Natural killer cell treated with Interleukin-12 subunit alpha and Interleukin-12 subunit beta and Interleukin-15 and Interleukin-18, amount 100 ng/mL, for 72 hours (primary cell): ENCODE data around the gene DNHD1. TPM values are rescaled to one million over a fixed set of nuclear protein-coding genes. Genes with fewer than 3 reads are reported as not detected.

ENCODE experiments used
- ATAC-seq, 2 donors: fragments of 150-1000 bp; cut with Tn5 transposase in 1 of 2; sonication (Bioruptor Pico), chemical (Tn5 transposase) in 1 of 2; 2 replicates each; pipeline ENCODE4 v1.10.0; 2021
- DNase-seq: peaks from one replicate; pipeline ENCODE4 v3.0.0; 2022; ENCODE audit warnings: low spot score
- H3K27ac Mint-ChIP-seq, 2 donors: 1 replicate in 1 of 2; 2 replicates in 1 of 2; pipeline ENCODE4 v1.8.0; 2022; ENCODE audit warnings: mixed read lengths in 2 of 2, mild to moderate bottlenecking in 1 of 2, moderate library complexity in 1 of 2
- H3K27me3 Mint-ChIP-seq, 2 donors: 1 replicate in 1 of 2; 2 replicates in 1 of 2; pipeline ENCODE4 v1.8.0; 2022; ENCODE audit warnings: mixed read lengths in 2 of 2
- H3K36me3 Mint-ChIP-seq: one replicate; pipeline ENCODE4 v1.8.0; 2022; ENCODE audit warnings: mixed read lengths
- H3K4me1 Mint-ChIP-seq, 2 donors: 1 replicate in 1 of 2; 2 replicates in 1 of 2; pipeline ENCODE4 v1.8.0; 2022; ENCODE audit warnings: low read depth in 2 of 2, mixed read lengths in 2 of 2, mild to moderate bottlenecking in 1 of 2
- H3K4me3 Mint-ChIP-seq: one replicate; pipeline ENCODE4 v1.8.0; 2022; ENCODE audit warnings: mixed read lengths
- H3K9me3 Mint-ChIP-seq: 2 replicates; pipeline ENCODE4 v1.8.0; 2022; ENCODE audit warnings: mixed read lengths
- total RNA-seq, 2 donors: library from RNA; stranded (reverse); gene quantifications; one replicate each; pipeline ENCODE4 v1.2.3, GENCODE V29; 2022

The DNHD1 gene
- total RNA-seq, 2 donors from 2014 or later: 22.4 to 53.6 TPM

GRCh38 chr11:6530848-6531247 lies 33.8 kb downstream of the DNHD1 start:
- H3K27ac Mint-ChIP-seq: no peak overlapping the region
- no peak overlapping the region for H3K4me3 Mint-ChIP-seq
- H3K36me3 Mint-ChIP-seq: peaks cover 6% of the 10 kb centered on the region
- peaks cover 10 to 11% of the 10 kb centered on the region in 2 donors for H3K4me1 Mint-ChIP-seq
- H3K9me3 Mint-ChIP-seq: no peaks in the 10 kb centered on the region
- ATAC-seq: no peak
- H3K27me3 Mint-ChIP-seq: no peaks in the 10 kb centered on the region
- no peak for DNase-seq

DNA sequence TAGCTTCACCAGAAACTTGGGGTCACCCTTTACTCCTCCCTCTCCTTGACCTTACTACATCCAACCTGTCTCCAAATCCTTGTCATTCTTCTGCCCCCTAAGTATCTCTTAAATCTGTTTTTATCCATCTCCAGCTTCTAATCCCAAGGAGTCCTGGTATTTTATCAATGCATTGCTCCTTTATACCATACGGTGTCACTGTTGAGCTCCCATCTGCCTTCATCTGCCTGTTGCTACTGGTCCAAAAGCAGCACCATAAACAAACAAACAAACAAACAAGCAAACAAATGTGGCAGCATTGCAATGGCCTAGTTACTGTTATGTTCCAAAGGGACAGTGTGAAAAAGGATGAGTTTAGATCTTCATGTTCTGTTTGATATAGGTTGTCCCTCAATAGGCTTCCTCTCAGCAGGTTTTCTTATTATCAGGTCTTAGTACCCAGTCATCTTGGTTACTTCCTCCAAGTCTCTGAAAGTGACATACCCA lies 34.2 kb downstream of the DNHD1 start:
- Mint-ChIP-seq H3K27me3 (no peaks in the 10 kb centered on the region), H3K36me3 (peaks cover 6% of the 10 kb centered on the region), H3K9me3 (no peaks in the 10 kb centered on the region), H3K27ac (no peak overlapping the region), H3K4me1 (peaks cover 6 to 8% of the 10 kb centered on the region in 2 donors), H3K4me3 (no peak overlapping the region)
- DNase-seq (no peak), ATAC-seq (peak in 1 of 2 donors; percentile 50)

GRCh38 chr11:6538456-6538855 lies 41.4 kb downstream of the DNHD1 start:
- H3K27ac Mint-ChIP-seq: no peak overlapping the region
- H3K27me3 Mint-ChIP-seq: no peaks in the 10 kb centered on the region
- peaks cover 6% of the 10 kb centered on the region for H3K36me3 Mint-ChIP-seq
- H3K4me3 Mint-ChIP-seq: no peak overlapping the region
- no peak for DNase-seq
- H3K9me3 Mint-ChIP-seq: no peaks in the 10 kb centered on the region
- peaks cover 9 to 10% of the 10 kb centered on the region in 2 donors for H3K4me1 Mint-ChIP-seq
- no peak for ATAC-seq

DNA sequence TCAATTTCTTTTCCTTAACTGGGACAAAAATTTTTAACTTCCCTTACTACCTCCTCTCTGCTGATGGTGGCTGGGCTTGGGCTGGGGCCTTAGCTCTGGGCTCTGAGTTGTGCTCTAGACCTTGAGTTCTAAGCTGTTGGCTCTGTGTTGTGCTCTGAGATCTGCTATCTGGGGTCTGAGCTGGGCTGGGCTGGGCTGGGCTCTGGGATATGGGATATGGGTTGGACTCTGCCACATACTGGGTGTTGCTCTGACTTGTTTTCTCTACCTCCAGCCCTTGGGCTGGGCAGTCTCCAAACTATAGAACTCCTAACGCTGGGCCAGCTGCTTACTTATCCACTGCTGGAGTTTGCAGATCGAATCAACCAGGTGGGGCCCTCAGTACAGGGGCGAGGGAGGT lies 41.9 kb downstream of the DNHD1 start:
- Mint-ChIP-seq H3K27ac (no peak overlapping the region), H3K4me1 (peaks cover 9 to 10% of the 10 kb centered on the region in 2 donors), H3K4me3 (no peak overlapping the region), H3K36me3 (peaks cover 6% of the 10 kb centered on the region), H3K9me3 (no peaks in the 10 kb centered on the region), H3K27me3 (no peaks in the 10 kb centered on the region)
- ATAC-seq: no peak
- DNase-seq: no peak

GRCh38 chr11:6539748-6540268 lies 42.7 kb downstream of the DNHD1 start:
- Mint-ChIP-seq H3K4me3 (no peak overlapping the region), H3K9me3 (no peaks in the 10 kb centered on the region), H3K4me1 (peaks cover 9 to 10% of the 10 kb centered on the region in 2 donors), H3K27me3 (no peaks in the 10 kb centered on the region), H3K27ac (no peak overlapping the region), H3K36me3 (peaks cover 5% of the 10 kb centered on the region)
- ATAC-seq: no peak
- DNase-seq: no peak

- DNase-seq: no peak
These were observed 44.3 kb downstream of the DNHD1 start for GRCh38 chr11:6541356-6541755.

GRCh38 chr11:6542727-6543126 lies 45.6 kb downstream of the DNHD1 start:
- Mint-ChIP-seq H3K36me3 (no peaks in the 10 kb centered on the region), H3K9me3 (no peaks in the 10 kb centered on the region), H3K27me3 (no peaks in the 10 kb centered on the region), H3K4me1 (peaks cover 9 to 10% of the 10 kb centered on the region in 2 donors), H3K4me3 (no peak overlapping the region), H3K27ac (no peak overlapping the region)
- ATAC-seq (no peak), DNase-seq (no peak)

More at GRCh38 chr11:6541356-6541755, 44.3 kb downstream of the DNHD1 start:
- Mint-ChIP-seq H3K9me3 (no peaks in the 10 kb centered on the region), H3K4me3 (no peak overlapping the region), H3K4me1 (peaks cover 9 to 10% of the 10 kb centered on the region in 2 donors), H3K36me3 (no peaks in the 10 kb centered on the region), H3K27ac (no peak overlapping the region), H3K27me3 (no peaks in the 10 kb centered on the region)
- ATAC-seq: no peak

DNA sequence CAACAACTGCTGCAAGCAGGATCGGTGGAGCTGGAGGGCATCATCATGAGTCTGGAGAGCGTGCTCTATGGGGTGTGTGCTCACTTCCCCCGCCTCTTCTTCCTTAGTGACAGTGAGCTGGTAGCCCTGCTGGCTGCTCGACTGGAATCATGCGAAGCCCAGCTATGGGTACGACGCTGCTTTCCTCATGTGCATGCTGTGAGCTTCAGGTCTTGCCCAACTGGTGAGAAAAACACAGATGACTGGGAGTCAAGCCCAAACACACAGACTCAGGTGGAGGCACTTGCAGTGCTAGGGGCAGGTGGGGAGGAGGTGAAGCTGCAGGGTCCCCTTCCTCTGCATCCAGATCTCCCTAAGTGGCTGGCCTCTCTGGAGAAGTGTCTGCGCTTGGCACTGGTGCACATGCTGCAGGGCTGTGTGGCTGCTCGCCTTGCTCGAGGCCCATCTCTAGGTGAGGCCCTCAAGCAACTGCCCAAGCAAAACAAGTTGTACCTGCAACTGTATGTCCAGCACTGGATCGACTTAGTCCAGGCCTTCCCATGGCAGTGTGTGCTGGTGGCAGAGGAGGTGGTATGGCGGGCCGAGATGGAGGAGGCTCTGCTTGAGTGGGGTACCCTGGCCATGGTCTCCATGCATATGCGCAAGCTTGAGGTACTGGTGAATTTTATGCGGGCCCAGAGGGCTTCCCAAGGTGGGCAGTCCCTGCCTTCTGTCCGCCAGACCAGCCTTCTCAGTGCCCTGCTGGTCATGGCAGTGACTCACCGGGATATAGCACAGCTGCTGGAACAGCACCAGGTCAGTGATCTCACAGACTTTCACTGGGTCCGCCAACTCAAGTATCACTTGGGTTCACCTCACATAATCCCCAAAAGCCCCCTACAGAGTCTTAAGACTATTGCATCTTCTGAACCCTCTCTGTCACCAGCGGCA lies 48.1 kb downstream of the DNHD1 start:
- peaks cover 9 to 10% of the 10 kb centered on the region in 2 donors for H3K4me1 Mint-ChIP-seq
- no peaks in the 10 kb centered on the region for H3K27me3 Mint-ChIP-seq
- H3K27ac Mint-ChIP-seq: no peak overlapping the region
- peak in 1 of 2 donors; percentile 19 for ATAC-seq
- no peaks in the 10 kb centered on the region for H3K9me3 Mint-ChIP-seq
- DNase-seq: no peak
- no peak overlapping the region for H3K4me3 Mint-ChIP-seq
- H3K36me3 Mint-ChIP-seq: no peaks in the 10 kb centered on the region

- Mint-ChIP-seq H3K4me1 (peaks cover 9 to 10% of the 10 kb centered on the region in 2 donors), H3K27me3 (no peaks in the 10 kb centered on the region), H3K36me3 (no peaks in the 10 kb centered on the region), H3K9me3 (no peaks in the 10 kb centered on the region), H3K4me3 (no peak overlapping the region), H3K27ac (no peak overlapping the region)
- ATAC-seq (peak in 1 of 2 donors; percentile 15), DNase-seq (no peak)
These were observed 49.0 kb downstream of the DNHD1 start for GRCh38 chr11:6545917-6546605.

GRCh38 chr11:6546735-6547134 lies 49.7 kb downstream of the DNHD1 start:
- Mint-ChIP-seq H3K27me3 (no peaks in the 10 kb centered on the region), H3K4me1 (peaks cover 9 to 10% of the 10 kb centered on the region in 2 donors), H3K36me3 (no peaks in the 10 kb centered on the region), H3K27ac (no peak overlapping the region), H3K4me3 (no peak overlapping the region), H3K9me3 (no peaks in the 10 kb centered on the region)
- ATAC-seq (no peak), DNase-seq (no peak)

- Mint-ChIP-seq H3K27ac (no peak overlapping the region), H3K9me3 (no peaks in the 10 kb centered on the region), H3K4me1 (peaks cover 9 to 10% of the 10 kb centered on the region in 2 donors), H3K4me3 (no peak overlapping the region), H3K27me3 (no peaks in the 10 kb centered on the region), H3K36me3 (no peaks in the 10 kb centered on the region)
- DNase-seq (no peak), ATAC-seq (no peak)
These were observed 50.1 kb downstream of the DNHD1 start for GRCh38 chr11:6547177-6547576.

DNA sequence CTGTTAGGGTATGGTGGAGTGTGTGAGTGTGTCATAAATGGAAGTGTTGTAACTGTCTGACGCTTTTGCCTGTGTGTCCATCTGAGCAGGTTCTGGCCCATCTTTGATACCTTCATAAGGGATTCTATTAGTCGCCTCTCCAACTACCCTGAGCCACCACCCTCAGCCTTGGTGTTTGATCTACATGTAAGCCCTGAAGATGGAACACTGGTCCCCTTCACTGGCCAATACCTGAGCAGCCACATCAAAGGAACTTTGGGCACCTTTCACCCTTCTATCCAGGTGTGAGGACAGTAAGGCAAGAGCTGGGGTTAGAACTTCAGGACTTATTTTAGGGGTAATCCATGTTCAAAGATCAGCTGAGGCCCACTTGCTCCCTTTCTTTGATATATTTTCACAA lies 51.0 kb downstream of the DNHD1 start:
- DNase-seq (no peak), ATAC-seq (no peak)
- peaks cover under 1% of the 10 kb centered on the region in 2 donors for H3K4me1 Mint-ChIP-seq
- no peak overlapping the region for H3K27ac Mint-ChIP-seq
- no peaks in the 10 kb centered on the region for H3K36me3 Mint-ChIP-seq
- H3K27me3 Mint-ChIP-seq: no peaks in the 10 kb centered on the region
- no peak overlapping the region for H3K4me3 Mint-ChIP-seq
- no peaks in the 10 kb centered on the region for H3K9me3 Mint-ChIP-seq

DNA sequence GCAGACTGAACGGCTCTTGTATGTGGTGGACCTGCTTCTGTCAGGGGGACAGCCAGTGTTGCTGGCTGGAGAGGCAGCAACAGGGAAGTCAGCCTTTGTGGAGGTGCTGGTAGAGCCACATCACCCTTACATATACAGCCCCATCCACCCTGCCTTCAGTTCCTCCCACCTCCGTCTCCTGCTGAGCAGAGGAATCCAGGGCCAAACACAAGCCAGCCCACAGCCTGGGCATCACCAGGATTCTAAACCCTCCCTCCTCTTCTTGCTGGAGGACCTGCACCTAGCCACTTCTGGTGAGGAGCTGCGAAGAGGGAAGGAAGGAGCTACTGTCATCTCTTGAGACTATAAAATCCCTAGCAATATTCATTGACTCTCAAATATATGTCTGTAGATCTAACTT lies 51.6 kb downstream of the DNHD1 start:
- no peak overlapping the region for H3K27ac Mint-ChIP-seq
- H3K27me3 Mint-ChIP-seq: no peaks in the 10 kb centered on the region
- H3K9me3 Mint-ChIP-seq: no peaks in the 10 kb centered on the region

DNA sequence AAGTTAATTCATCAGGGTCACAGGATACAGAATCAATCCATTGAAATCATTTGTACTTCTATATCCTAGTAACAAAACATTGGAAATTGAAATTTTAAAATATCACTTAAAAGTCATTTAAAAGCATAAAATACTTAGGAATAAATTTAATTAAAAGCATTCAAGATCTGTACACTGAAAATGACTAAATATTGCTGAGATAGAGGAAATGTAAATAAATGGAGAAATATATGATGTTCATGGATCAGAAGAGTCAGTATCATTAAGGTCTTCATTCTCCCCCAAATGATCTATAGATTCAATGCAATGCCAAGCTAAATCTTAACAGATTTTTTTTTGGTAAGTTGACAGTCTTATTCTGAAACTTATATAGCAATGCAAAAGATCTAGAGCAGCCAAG lies 56.6 kb downstream of the DNHD1 start:
- Mint-ChIP-seq H3K27ac (no peak overlapping the region), H3K9me3 (no peaks in the 10 kb centered on the region)
- no peak for ATAC-seq

More for the DNA sequence above, 51.6 kb downstream of the DNHD1 start:
- DNase-seq (no peak), ATAC-seq (no peak)
- Mint-ChIP-seq H3K4me1 (no peaks in the 10 kb centered on the region), H3K36me3 (no peaks in the 10 kb centered on the region), H3K4me3 (no peak overlapping the region)

More for the DNA sequence above, 56.6 kb downstream of the DNHD1 start:
- no peak for DNase-seq
- Mint-ChIP-seq H3K36me3 (no peaks in the 10 kb centered on the region), H3K27me3 (no peaks in the 10 kb centered on the region), H3K4me1 (no peaks in the 10 kb centered on the region), H3K4me3 (no peak overlapping the region)
